Astrocyte (in vitro differentiated cells and primary cell): ENCODE data around the gene RMND5B.

Experiments used
- EZH2 ChIP-seq: IDR thresholded peaks from 2 replicates; pipeline ENCODE4 v1.6.1; 2012; ENCODE audit warnings: mild to moderate bottlenecking, low read length, inconsistent platforms; ENCODE audit not compliant: insufficient read depth
- TF ChIP-seq, protein P1 (sequence below): IDR thresholded peaks from 2 replicates; pipeline ENCODE4 v1.5.1; 2011; ENCODE audit warnings: low read depth, mild to moderate bottlenecking, inconsistent platforms, low read length, moderate library complexity; ENCODE audit not compliant: insufficient read depth

GRCh38 chr5:178196281-178196812 is 65.5 kb downstream of the RMND5B start:
- TF ChIP-seq, protein P1, sequence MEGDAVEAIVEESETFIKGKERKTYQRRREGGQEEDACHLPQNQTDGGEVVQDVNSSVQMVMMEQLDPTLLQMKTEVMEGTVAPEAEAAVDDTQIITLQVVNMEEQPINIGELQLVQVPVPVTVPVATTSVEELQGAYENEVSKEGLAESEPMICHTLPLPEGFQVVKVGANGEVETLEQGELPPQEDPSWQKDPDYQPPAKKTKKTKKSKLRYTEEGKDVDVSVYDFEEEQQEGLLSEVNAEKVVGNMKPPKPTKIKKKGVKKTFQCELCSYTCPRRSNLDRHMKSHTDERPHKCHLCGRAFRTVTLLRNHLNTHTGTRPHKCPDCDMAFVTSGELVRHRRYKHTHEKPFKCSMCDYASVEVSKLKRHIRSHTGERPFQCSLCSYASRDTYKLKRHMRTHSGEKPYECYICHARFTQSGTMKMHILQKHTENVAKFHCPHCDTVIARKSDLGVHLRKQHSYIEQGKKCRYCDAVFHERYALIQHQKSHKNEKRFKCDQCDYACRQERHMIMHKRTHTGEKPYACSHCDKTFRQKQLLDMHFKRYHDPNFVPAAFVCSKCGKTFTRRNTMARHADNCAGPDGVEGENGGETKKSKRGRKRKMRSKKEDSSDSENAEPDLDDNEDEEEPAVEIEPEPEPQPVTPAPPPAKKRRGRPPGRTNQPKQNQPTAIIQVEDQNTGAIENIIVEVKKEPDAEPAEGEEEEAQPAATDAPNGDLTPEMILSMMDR, result no peak
- no peak for TF ChIP-seq EZH2
